ENCODE results near the gene OGA.

The OGA gene

DNA sequence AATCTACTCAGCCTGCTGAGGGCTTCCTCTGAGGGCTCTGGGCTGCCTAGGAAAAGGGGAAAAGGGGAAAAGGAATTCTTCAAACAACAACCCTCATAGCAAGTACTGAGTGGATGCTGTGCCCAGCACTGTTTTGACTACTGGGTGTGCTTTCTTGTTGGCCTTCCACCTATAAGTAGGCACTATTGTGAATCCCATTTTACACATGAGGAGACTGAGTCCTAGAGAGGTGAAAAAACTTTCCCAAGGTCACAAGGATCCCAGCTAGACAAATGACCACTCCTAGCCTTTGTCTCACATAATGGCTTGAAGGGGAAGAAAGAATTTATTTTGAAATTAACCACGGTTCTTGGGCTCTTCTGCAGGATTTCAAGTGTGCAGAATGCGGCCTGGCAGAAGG, 59.4 kb downstream of the OGA start:
- no peak for DNase-seq

- no peak for DNase-seq
Observed at GRCh38 chr10:101752241-101752640, 66.0 kb downstream of the OGA start.

DNA sequence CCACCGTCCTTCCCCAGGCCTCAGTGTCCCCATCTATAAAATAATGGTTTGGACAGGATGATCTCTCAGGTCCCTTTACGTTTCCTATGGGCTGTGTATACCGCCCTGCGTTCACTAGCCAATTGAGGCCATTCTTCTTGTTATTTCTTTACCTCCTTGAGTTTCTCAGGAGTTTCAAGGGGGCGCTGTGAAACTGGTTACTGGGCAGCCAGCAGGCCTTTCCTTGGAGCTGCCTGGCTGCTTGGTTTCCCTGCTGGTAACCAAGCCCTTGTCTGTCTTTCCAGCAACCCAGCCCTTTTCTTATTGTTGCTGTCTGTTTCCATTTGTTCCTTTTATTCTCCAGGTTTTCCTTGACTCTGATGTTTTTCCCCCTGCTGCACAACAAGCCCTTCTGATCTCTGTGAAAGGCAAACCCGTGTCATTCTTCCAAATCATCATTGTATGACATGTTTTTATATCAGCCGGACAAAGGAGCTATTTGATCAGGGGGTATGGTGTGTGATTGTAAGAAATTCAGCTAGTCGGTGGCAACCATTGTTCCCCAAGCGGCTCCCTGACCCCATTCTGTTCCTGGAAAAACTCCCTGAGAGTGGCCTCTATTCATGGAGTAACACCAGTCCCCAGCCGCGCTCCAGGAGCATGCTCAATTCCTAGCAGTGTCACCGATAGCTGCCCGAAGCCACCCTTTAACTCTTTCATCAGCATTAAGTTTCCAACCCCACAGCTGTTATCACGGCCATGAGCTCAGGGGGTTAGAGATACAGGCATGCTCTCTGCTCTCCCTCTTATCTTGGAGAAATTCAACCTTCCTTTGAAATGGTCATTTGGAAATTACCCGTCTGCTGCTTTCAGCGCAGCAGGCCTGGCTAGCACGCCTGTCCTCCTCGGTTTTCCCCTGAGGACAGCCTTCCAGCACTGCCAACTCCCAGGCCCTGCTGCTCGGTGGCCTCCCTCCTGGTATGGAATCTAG, 68.9 kb downstream of the OGA start:
- DNase-seq = no peak

DNA sequence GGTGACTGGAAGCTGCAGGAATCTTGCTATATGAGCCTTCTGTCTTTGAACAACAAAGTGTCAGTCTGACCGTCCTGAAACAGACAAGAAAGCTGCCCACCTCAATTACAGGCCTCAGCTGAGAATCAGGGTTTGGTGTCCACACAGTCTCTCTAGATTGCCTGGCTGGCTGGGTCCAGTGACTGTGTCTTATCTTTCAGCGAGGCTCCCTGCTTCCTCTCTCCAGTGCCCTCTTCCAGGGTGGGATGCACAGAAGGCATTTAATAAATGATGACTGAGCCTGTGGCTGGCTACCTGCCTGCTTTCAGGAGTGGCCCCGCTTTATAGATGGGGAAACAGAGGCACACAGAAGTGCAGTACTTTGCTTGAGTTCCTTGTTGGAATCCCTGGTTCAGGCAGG, 69.7 kb downstream of the OGA start:
- DNase-seq = no peak

GRCh38 chr10:101745074-101745696, 73.1 kb downstream of the OGA start:
- DNase-seq = no peak

DNA sequence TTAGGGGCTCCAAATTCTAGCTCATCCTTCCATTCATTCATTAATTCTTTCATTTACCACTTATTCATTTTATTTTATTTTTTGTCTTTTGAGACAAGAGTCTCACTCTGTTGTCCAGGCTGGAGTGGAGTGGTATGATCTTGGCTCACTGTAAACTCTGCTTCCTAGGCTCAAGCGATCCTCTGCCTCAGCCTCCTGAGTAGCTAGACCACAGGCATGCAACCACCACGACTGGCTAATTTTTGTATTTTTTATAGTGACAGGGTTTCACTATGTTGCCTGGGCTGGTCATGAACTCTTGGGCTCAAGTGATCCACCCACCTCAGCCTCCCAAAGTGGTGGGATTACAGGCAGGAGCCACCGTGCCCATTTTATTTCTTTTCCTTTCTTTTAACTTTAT, 74.0 kb downstream of the OGA start:
- no peak for DNase-seq

DNA sequence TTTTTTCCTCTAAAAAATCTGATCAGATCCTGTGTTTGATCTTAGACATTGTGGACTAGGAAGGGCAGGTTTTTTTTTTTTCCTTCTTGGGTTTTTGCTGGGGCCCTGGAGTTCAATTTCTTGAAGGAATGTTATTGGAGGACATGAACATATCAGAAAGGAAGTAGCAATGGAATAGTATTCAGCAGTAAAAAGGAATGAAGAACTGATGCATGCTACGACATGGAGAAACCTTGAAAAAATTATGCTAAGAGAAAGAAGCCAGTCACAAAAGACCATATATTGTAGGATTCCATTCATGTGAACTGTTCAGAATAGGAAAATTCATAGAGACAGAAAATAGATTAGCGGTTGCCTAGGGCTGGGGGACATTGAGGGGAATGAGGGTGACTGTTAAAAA, 76.3 kb downstream of the OGA start:
- DNase-seq = no peak

- DNase-seq = no peak
Observed at GRCh38 chr10:101736666-101737065, 81.6 kb downstream of the OGA start.
